K562 (cell line): ENCODE measurements around the gene KLHL8. TPM values are rescaled to one million over a fixed set of nuclear protein-coding genes. Genes with fewer than 3 reads are reported as not detected.

Source experiments
- ARID1B ChIP-seq: fragments of 450-650 bp; IDR thresholded peaks from 2 replicates; pipeline ENCODE4 v1.6.1; 2016; ENCODE audit warnings: antibody characterized with exemption, mild to moderate bottlenecking, inconsistent platforms
- ATF7 ChIP-seq: fragments of 450-650 bp; IDR thresholded peaks from 2 replicates; pipeline ENCODE4 v1.7.1; 2014; ENCODE audit warnings: mild to moderate bottlenecking, moderate library complexity
- CTBP1 ChIP-seq: fragments of 450-650 bp; IDR thresholded peaks from 2 replicates; pipeline ENCODE4 v1.6.1; 2016; ENCODE audit warnings: borderline replicate concordance
- EWSR1 ChIP-seq: fragments of 450-650 bp; IDR thresholded peaks from 2 replicates; pipeline ENCODE4 v1.6.1; 2018; ENCODE audit warnings: borderline replicate concordance, mild to moderate bottlenecking, low read depth, moderate library complexity; ENCODE audit not compliant: partially characterized antibody
- GATAD2A ChIP-seq: fragments of 450-650 bp; IDR thresholded peaks from 2 replicates; pipeline ENCODE4 v1.6.1; 2017
- MAFG ChIP-seq: fragments of 450-650 bp; conservative IDR thresholded peaks from 2 replicates; pipeline ENCODE4 v1.6.1; 2016; ENCODE audit warnings: missing genetic modification characterization, missing compliant biosample characterization
- MNT ChIP-seq, 2 experiments: fragments of 450-650 bp; conservative IDR thresholded peaks; 2 replicates each; pipeline ENCODE4 v1.6.1; 2017; ENCODE audit warnings: mild to moderate bottlenecking in 2 of 2, moderate library complexity in 2 of 2
- NELFE ChIP-seq: IDR thresholded peaks from 2 replicates; pipeline ENCODE4 v1.6.1; 2011; ENCODE audit warnings: mild to moderate bottlenecking; ENCODE audit not compliant: insufficient read depth, insufficient read length
- NFIC ChIP-seq: fragments of 450-650 bp; IDR thresholded peaks from 2 replicates; pipeline ENCODE4 v1.6.1; 2017; ENCODE audit warnings: mild to moderate bottlenecking, inconsistent platforms
- PHF8 ChIP-seq: fragments of 200-600 bp; sonication (generic); IDR thresholded peaks from 2 replicates; pipeline ENCODE4 v1.6.1; 2012; ENCODE audit warnings: mixed run types, mild to moderate bottlenecking, inconsistent platforms, low read length, moderate library complexity, borderline replicate concordance
- PRPF4 ChIP-seq: fragments of 200-400 bp; formaldehyde crosslinking; IDR thresholded peaks from one replicate; pipeline ENCODE4 v1.6.1; 2017; ENCODE audit warnings: low read length, low read depth, mild to moderate bottlenecking; ENCODE audit not compliant: insufficient read depth, poor library complexity, severe bottlenecking
- RNF2 ChIP-seq: sonication (generic); IDR thresholded peaks from 2 replicates; pipeline ENCODE4 v1.6.1; 2016
- THRB ChIP-seq: fragments of 450-650 bp; formaldehyde crosslinking; conservative IDR thresholded peaks from 2 replicates; pipeline ENCODE4 v1.4.0; 2022; ENCODE audit warnings: mild to moderate bottlenecking, missing genetic modification characterization
- ZKSCAN8 ChIP-seq: fragments of 200-800 bp; sonication (Bioruptor generic); IDR thresholded peaks from 2 replicates; pipeline ENCODE4 v1.6.1; 2016; ENCODE audit warnings: missing genetic modification characterization, missing compliant biosample characterization
- ZNF12 ChIP-seq: sonication (generic); formaldehyde crosslinking; IDR thresholded peaks from 2 replicates; pipeline ENCODE4 v1.4.0; 2020; ENCODE audit warnings: mild to moderate bottlenecking, missing genetic modification reagents
- ZNF232 ChIP-seq: sonication (generic); formaldehyde crosslinking; IDR thresholded peaks from 2 replicates; pipeline ENCODE4 v1.8.0; 2022; ENCODE audit warnings: mild to moderate bottlenecking, missing genetic modification reagents
- ZNF280B ChIP-seq: fragments of 250-450 bp; sonication (Bioruptor Pico); IDR thresholded peaks from 2 replicates; pipeline ENCODE4 v1.5.1; 2021; ENCODE audit warnings: mild to moderate bottlenecking
- ZNF41 ChIP-seq: fragments of 250-450 bp; sonication (Bioruptor Pico); conservative IDR thresholded peaks from 2 replicates; pipeline ENCODE4 v1.4.0; 2020; ENCODE audit warnings: mild to moderate bottlenecking
- ZNF436 ChIP-seq: fragments of 250-450, 450-650 bp; sonication (Bioruptor Pico); formaldehyde crosslinking; IDR thresholded peaks from 2 replicates; pipeline ENCODE4 v1.7.0; 2020; ENCODE audit warnings: mild to moderate bottlenecking
- ZNF444 ChIP-seq: fragments of 250-450 bp; sonication (Bioruptor Pico); IDR thresholded peaks from 2 replicates; pipeline ENCODE4 v1.4.0; 2020; ENCODE audit warnings: mild to moderate bottlenecking, moderate library complexity
- ZNF511 ChIP-seq: sonication (generic); formaldehyde crosslinking; IDR thresholded peaks from 2 replicates; pipeline ENCODE4 v1.8.0; 2022; ENCODE audit warnings: mild to moderate bottlenecking, missing genetic modification reagents
- ZNF75A ChIP-seq: fragments of 450-650 bp; formaldehyde crosslinking; IDR thresholded peaks from 2 replicates; pipeline ENCODE4 v1.4.0; 2020; ENCODE audit warnings: mild to moderate bottlenecking
- polyA plus RNA-seq, 8 experiments: library from polyadenylated mRNA; depleted of rRNA in 4 of 8; stranded (reverse) in 5 of 8; unstranded in 3 of 8; fragments of >200 nt; fragmentation: Nextera tagmentation in 2 of 8; fragmentation: Illumina TruSeq in 1 of 8; extraction: Ambion mirVana in 2 of 8; extraction: Trizol in 1 of 8; gene quantifications; 2 replicates each; pipeline versions ENCODE4 v1.2.1 to v1.2.3, GENCODE V29; 2011 to 2014; ENCODE audit warnings: inconsistent platforms in 1 of 8, missing spikeins in 1 of 8
- total RNA-seq, 7 experiments: library from RNA; depleted of rRNA in 6 of 7; stranded (reverse); fragments of >200 nt in 6 of 7; fragmentation: Illumina TruSeq in 2 of 7; extraction: Trizol in 2 of 7; gene quantifications; 2 replicates each; pipeline versions ENCODE4 v1.2.1 to v1.2.3, GENCODE V29; 2011 to 2021; ENCODE audit warnings: low replicate concordance in 1 of 7
- TF ChIP-seq, protein P1 (sequence below): fragments of 250-450 bp; sonication (Bioruptor Pico); IDR thresholded peaks from 2 replicates; pipeline ENCODE4 v1.4.0; 2020
- TF ChIP-seq, protein P2 (sequence below), 2 experiments: fragments of 450-650 bp in 1 of 2; sonication (generic) in 1 of 2; formaldehyde crosslinking in 1 of 2; IDR thresholded peaks in 1 of 2; conservative IDR thresholded peaks in 1 of 2; 2 replicates each; pipeline versions ENCODE4 v1.6.1 to v1.8.1; 2016 to 2023; ENCODE audit warnings: mild to moderate bottlenecking in 2 of 2, moderate library complexity in 2 of 2, inconsistent platforms in 1 of 2, missing genetic modification reagents in 1 of 2

KLHL8 gene
- total and polyA plus RNA-seq, 9 of the 15 experiments (the other 6 are each of a cell fraction or from before 2014, with no cell fraction given) = 8.7 to 25.3 (median 15.7) TPM

GRCh38 chr4:87232216-87232615, 11.8 kb upstream of the KLHL8 start (continued):
- TF ChIP-seq NELFE = no peak
- no peak for TF ChIP-seq ZNF12 (CRISPR knock-in tag)
- TF ChIP-seq, protein P1, sequence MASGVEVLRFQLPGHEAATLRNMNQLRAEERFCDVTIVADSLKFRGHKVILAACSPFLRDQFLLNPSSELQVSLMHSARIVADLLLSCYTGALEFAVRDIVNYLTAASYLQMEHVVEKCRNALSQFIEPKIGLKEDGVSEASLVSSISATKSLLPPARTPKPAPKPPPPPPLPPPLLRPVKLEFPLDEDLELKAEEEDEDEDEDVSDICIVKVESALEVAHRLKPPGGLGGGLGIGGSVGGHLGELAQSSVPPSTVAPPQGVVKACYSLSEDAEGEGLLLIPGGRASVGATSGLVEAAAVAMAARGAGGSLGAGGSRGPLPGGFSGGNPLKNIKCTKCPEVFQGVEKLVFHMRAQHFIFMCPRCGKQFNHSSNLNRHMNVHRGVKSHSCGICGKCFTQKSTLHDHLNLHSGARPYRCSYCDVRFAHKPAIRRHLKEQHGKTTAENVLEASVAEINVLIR = no peak
- no peak for TF ChIP-seq ZNF436
- no peak for TF ChIP-seq MNT (conservative IDR thresholded peaks at IDR 0.05)
- TF ChIP-seq PRPF4 = no peak
- no peak for TF ChIP-seq THRB (CRISPR knock-in tag)
- TF ChIP-seq CTBP1 = no peak
- TF ChIP-seq EWSR1 = no peak
- no peak for TF ChIP-seq ZKSCAN8 (CRISPR knock-in tag)
- peak; percentile 58 for TF ChIP-seq ATF7
- TF ChIP-seq, protein P2, sequence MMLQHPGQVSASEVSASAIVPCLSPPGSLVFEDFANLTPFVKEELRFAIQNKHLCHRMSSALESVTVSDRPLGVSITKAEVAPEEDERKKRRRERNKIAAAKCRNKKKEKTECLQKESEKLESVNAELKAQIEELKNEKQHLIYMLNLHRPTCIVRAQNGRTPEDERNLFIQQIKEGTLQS (IDR thresholded peaks at IDR 0.05) = peak; percentile 82
- TF ChIP-seq, protein P2 (CRISPR knock-in tag; conservative IDR thresholded peaks at IDR 0.05) = no peak
- peak; percentile 90 for TF ChIP-seq NFIC
- no peak for TF ChIP-seq ZNF511
- no peak for TF ChIP-seq ZNF232 (CRISPR knock-in tag)
- TF ChIP-seq ZNF41 = no peak
- TF ChIP-seq ARID1B = no peak
- no peak for TF ChIP-seq MAFG (tag)
- TF ChIP-seq RNF2 = no peak
- no peak for TF ChIP-seq ZNF280B
- TF ChIP-seq GATAD2A = no peak
- TF ChIP-seq ZNF444 (CRISPR knock-in tag) = no peak
- TF ChIP-seq ZNF75A (CRISPR knock-in tag) = no peak
- TF ChIP-seq PHF8 = no peak
